GM06990 (cell line): Measurements from ENCODE around the gene PRTG.
"Not testable (repeated sequence)": the region's sequence is repeated elsewhere in the genome, so short reads cannot be mapped to it uniquely, and the experiment has no call there.

Experiments used
- DNase-seq: peaks from one replicate; pipeline ENCODE4 v3.0.0-alpha.2; 2011; ENCODE audit not compliant: insufficient read length; ENCODE audit errors: extremely low read depth
- H3K27me3 ChIP-seq: replicated peaks from 2 replicates; pipeline ENCODE4 v1.6.0; 2011; ENCODE audit warnings: low read length; ENCODE audit not compliant: control insufficient read depth, insufficient read depth
- H3K36me3 ChIP-seq: 2 replicates; pipeline ENCODE4 v1.5.1; 2011; ENCODE audit warnings: low read length; ENCODE audit not compliant: control insufficient read depth, insufficient read depth
- H3K4me3 ChIP-seq: replicated peaks from 2 replicates; pipeline ENCODE4 v1.5.1; 2011; ENCODE audit warnings: low read depth, mild to moderate bottlenecking, control low read depth, low read length
- TF ChIP-seq, protein P1 (sequence below): IDR thresholded peaks from 2 replicates; pipeline ENCODE4 v1.5.1; 2011; ENCODE audit warnings: low read length, control low read depth, mild to moderate bottlenecking, inconsistent platforms; ENCODE audit not compliant: insufficient read depth, poor library complexity, severe bottlenecking

The PRTG gene

DNA sequence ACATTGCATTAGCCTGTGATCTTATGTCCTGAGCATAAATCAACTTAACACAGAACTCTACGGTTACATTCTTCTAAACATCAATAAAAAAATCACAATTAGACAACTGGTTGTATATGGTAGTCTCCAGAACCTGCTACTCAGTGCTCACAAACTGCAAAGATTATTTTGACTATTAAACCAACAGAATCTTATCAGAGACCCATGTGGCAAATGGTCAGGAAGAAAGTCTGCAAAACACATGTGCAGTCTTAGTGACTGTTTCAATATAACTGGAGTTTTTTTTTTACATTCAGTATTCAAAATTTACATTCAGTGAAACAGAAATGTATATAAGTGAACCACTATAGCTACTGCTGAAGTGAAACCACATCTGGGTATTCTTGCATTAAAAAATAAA, 127.5 kb downstream of the PRTG start:
- TF ChIP-seq, protein P1, sequence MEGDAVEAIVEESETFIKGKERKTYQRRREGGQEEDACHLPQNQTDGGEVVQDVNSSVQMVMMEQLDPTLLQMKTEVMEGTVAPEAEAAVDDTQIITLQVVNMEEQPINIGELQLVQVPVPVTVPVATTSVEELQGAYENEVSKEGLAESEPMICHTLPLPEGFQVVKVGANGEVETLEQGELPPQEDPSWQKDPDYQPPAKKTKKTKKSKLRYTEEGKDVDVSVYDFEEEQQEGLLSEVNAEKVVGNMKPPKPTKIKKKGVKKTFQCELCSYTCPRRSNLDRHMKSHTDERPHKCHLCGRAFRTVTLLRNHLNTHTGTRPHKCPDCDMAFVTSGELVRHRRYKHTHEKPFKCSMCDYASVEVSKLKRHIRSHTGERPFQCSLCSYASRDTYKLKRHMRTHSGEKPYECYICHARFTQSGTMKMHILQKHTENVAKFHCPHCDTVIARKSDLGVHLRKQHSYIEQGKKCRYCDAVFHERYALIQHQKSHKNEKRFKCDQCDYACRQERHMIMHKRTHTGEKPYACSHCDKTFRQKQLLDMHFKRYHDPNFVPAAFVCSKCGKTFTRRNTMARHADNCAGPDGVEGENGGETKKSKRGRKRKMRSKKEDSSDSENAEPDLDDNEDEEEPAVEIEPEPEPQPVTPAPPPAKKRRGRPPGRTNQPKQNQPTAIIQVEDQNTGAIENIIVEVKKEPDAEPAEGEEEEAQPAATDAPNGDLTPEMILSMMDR: no peak
- DNase-seq: no peak
- H3K27me3 ChIP-seq: no peaks in the 10 kb centered on the region
- H3K36me3 ChIP-seq: no peaks in the 10 kb centered on the region
- H3K4me3 ChIP-seq: no peak overlapping the region

DNA sequence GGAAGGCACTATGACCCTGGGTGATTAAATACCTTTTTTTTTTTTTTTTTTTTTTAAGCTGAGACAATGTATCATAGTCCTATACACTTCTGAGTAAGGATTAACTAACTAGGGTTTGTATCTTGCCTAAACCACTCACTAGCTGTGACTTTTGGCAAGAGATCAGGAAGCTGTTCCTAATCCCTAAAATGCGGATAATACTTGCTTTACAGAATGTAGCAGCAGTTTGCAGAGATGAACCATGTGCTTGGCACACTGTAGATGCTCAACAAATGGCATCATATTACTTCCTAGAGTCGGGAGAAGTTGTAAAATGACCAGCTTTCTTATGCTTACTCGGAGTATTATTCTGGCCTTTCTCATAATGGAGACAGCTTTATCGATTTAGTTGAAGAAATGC, 129.2 kb downstream of the PRTG start:
- no peaks in the 10 kb centered on the region for H3K36me3 ChIP-seq

DNA sequence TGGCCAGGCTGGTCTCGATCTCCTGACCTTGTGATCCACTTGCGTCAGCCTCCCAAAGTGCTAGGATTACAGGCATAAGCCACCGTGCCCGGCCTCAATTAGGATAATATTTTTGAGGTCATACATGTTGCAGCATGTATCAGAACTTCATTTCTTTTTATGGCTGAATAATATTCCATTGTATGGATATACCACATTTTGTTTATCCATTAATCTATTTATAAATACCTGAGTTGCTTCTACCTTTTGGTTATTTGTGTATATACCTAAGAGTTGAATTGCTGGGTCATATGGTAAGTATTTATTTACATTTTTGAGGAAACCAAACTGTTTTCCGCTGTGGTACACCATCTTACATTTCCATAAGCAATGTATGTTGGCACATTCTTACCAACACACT, 136.7 kb downstream of the PRTG start:
- TF ChIP-seq, protein P1: no peak
- DNase-seq: no peak
- Histone ChIP-seq H3K27me3 (no peaks in the 10 kb centered on the region), H3K4me3 (no peak overlapping the region), H3K36me3 (no peaks in the 10 kb centered on the region)

More for the DNA sequence above, 129.2 kb downstream of the PRTG start:
- Histone ChIP-seq H3K4me3 (no peak overlapping the region), H3K27me3 (no peaks in the 10 kb centered on the region)
- no peak for DNase-seq
- TF ChIP-seq, protein P1: no peak

DNA sequence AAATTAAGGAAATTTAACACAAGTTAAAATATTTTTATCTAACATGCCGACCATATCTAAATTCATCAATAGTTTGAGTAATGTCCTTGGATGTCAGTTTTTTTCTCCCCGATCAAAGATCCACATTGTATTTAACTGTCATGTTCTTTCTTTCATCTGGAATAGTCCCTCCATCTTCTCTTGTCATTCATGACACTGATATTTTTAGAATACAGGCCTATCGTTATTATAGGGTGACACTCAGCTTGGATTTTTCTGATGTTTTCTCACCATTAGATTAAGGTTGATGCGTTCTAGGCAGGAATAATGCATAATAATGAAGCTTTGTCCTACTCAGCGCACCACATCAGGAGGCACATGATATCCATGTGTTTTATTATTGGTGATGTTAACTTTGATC, 141.6 kb downstream of the PRTG start:
- TF ChIP-seq, protein P1: no peak
- no peak for DNase-seq
- no peaks in the 10 kb centered on the region for H3K27me3 ChIP-seq
- no peaks in the 10 kb centered on the region for H3K36me3 ChIP-seq
- H3K4me3 ChIP-seq: no peak overlapping the region

DNA sequence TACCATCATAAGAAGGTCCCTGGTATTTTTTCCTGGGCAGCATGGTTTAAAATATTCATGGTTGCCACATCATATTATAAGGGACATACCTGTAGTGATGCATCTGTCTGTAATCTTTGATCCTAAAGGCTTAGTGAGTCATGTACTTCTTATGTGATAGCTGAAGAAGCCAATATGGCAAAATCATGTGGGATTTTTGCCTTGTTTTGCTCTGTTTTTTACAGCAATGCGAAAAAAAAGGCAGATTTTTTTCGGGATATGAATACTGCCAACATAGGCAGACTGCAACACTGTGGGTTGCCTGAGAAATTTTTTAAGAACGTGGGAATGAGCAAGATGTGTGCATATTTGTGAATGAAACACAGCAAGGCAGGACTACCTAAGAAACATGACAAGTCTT, 143.5 kb downstream of the PRTG start:
- Histone ChIP-seq H3K27me3 (no peaks in the 10 kb centered on the region), H3K4me3 (no peak overlapping the region), H3K36me3 (no peaks in the 10 kb centered on the region)
- TF ChIP-seq, protein P1: no peak
- no peak for DNase-seq

DNA sequence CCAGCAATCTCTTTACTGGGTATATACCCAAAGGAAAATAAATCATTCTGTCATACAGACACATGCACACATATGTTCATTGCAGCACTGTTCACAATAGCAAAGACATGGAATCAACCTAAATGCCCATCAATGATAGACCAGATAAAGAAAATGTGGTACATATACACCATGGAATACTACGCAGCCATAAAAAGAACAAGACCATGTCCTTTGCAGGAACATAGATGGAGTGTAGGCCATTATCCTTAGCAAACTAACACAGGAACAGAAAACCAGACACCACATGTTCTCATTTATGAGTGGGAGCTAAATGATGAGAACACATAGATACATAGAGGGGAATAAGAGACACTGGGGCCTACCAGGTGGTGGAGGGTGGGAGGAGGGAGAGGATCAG, 149.9 kb downstream of the PRTG start:
- DNase-seq, H3K4me3 ChIP-seq, H3K36me3 ChIP-seq, H3K27me3 ChIP-seq: not testable (repeated sequence)
